SW480 (cell line): ENCODE data around the gene SLC11A1.

ENCODE experiments used
- DNase-seq: peaks from one replicate; pipeline ENCODE4 v3.0.0-alpha.2; 2016; ENCODE audit warnings: low spot score

Gene SLC11A1

GRCh38 chr2:218381916-218382366 is at the start of gene SLC11A1:
TSS of gene SLC11A1 (plus strand) at chr2:218382273. CDS start at chr2:218382369, 96 bp downstream.
- no peak for DNase-seq

GRCh38 chr2:218332288-218332687 is 49.8 kb upstream of the SLC11A1 start:
- no peak for DNase-seq

GRCh38 chr2:218332920-218333645 is 49.0 kb upstream of the SLC11A1 start:
- DNase-seq, result no peak

GRCh38 chr2:218334531-218334930 is 47.5 kb upstream of the SLC11A1 start:
- no peak for DNase-seq

GRCh38 chr2:218340656-218341055 is 41.4 kb upstream of the SLC11A1 start:
- DNase-seq, result no peak

GRCh38 chr2:218341381-218341780 is 40.7 kb upstream of the SLC11A1 start:
- DNase-seq, result no peak

GRCh38 chr2:218342837-218343236 is 39.2 kb upstream of the SLC11A1 start:
- no peak for DNase-seq

GRCh38 chr2:218343591-218343990 is 38.5 kb upstream of the SLC11A1 start:
- no peak for DNase-seq

GRCh38 chr2:218344090-218344754 is 37.9 kb upstream of the SLC11A1 start:
- DNase-seq, result no peak

GRCh38 chr2:218344755-218345417 is 37.2 kb upstream of the SLC11A1 start:
- DNase-seq, result no peak

GRCh38 chr2:218345491-218346236 is 36.4 kb upstream of the SLC11A1 start:
- DNase-seq, result no peak

GRCh38 chr2:218347172-218347571 is 34.9 kb upstream of the SLC11A1 start:
- no peak for DNase-seq

GRCh38 chr2:218354045-218354444 is 28.0 kb upstream of the SLC11A1 start:
- no peak for DNase-seq

GRCh38 chr2:218354850-218355443 is 27.1 kb upstream of the SLC11A1 start:
- DNase-seq, result peak; percentile 73

- no peak for DNase-seq
These were observed 24.6 kb upstream of the SLC11A1 start for GRCh38 chr2:218357236-218358177.

- no peak for DNase-seq
These were observed 21.6 kb upstream of the SLC11A1 start for GRCh38 chr2:218360453-218360852.

GRCh38 chr2:218362606-218363005 is 19.5 kb upstream of the SLC11A1 start:
- no peak for DNase-seq

GRCh38 chr2:218363736-218364135 is 18.3 kb upstream of the SLC11A1 start:
- DNase-seq, result no peak

- no peak for DNase-seq
These were observed 17.9 kb upstream of the SLC11A1 start for GRCh38 chr2:218364196-218364595.

GRCh38 chr2:218366621-218367414 is 15.3 kb upstream of the SLC11A1 start:
- DNase-seq, result no peak
